ENCODE results near the gene RAB4B. TPM values are rescaled to one million over a fixed set of nuclear protein-coding genes. Genes with fewer than 3 reads are reported as not detected.

RAB4B gene
- total RNA-seq, 5 donors from 2014 or later (not counting 1 experiment from before 2014, with no cell fraction given), result 42.4 to 77.9 (median 63.2) TPM

Other genes starting within 250 kb of the RAB4B start
- gene SHKBP1, start 201.4 kb upstream of the RAB4B start, total RNA-seq, result 100 to 1,000 TPM; 117 to 153 (median 142) TPM
- gene LTBP4, start 176.9 kb upstream of the RAB4B start, total RNA-seq, result 100 to 1,000 TPM in 4 of 5 donors, 10 to 100 TPM in 1; 90.9 to 215 (median 160) TPM
- gene NUMBL, start 87.6 kb upstream of the RAB4B start, total RNA-seq, result 10 to 100 TPM in 3 of 5 donors, 1 to 10 TPM in 2; 7.1 to 19.0 (median 13.1) TPM
- 10 to 100 TPM; 30.8 to 60.1 (median 53.9) TPM for gene COQ8B, start 61.4 kb upstream of the RAB4B start, total RNA-seq
- gene ITPKC, start 61.1 kb upstream of the RAB4B start, total RNA-seq, result 10 to 100 TPM in 1 of 5 donors, 1 to 10 TPM in 4; 5.9 to 11.8 (median 9.3) TPM
- 1 to 10 TPM; 4.7 to 8.3 (median 6.8) TPM for gene ACTMAP, start 27.8 kb upstream of the RAB4B start, total RNA-seq
- gene SNRPA, start 27.0 kb upstream of the RAB4B start, total RNA-seq, result 100 to 1,000 TPM in 1 of 5 donors, 10 to 100 TPM in 4; 65.2 to 101 (median 79.1) TPM
- 1 to 10 TPM in 4 of 5 donors, not detected in 1; 1.5 to 5.2 (median 4.1) TPM for gene MIA, start 2.7 kb upstream of the RAB4B start, total RNA-seq
- gene EGLN2, start 20.9 kb downstream of the RAB4B start, total RNA-seq, result 100 to 1,000 TPM; 150 to 234 (median 224) TPM
- 1 to 10 TPM in 1 of 5 donors, under 1 TPM in 2, not detected in 2; 0.59 to 1.1 (median 0.66) TPM for gene CYP2A6, start 72.2 kb downstream of the RAB4B start, total RNA-seq
- not detected for gene CYP2A7, start 104.0 kb downstream of the RAB4B start, total RNA-seq
- gene CYP2B6, start 213.0 kb downstream of the RAB4B start, total RNA-seq, result under 1 TPM in 3 of 5 donors, not detected in 2; 0.20 to 0.61 (median 0.38) TPM

Data from T-cell (primary cell).